Hematopoietic multipotent progenitor cell treated with erythropoietin and hydrocortisone succinate and interleukin-3 and kit ligand, for 4 days (in vitro differentiated cells): Measurements from ENCODE around the gene MLXIPL.
A peak's percentile ranks its signal among the peaks of the same experiment; 100 is the strongest.
"Not testable (repeated sequence)": the region's sequence is repeated elsewhere in the genome, so short reads cannot be mapped to it uniquely, and the experiment has no call there.

ENCODE experiments used
- DNase-seq: peaks from one replicate; pipeline ENCODE4 v3.0.0-alpha.2; 2015

The MLXIPL gene

DNA sequence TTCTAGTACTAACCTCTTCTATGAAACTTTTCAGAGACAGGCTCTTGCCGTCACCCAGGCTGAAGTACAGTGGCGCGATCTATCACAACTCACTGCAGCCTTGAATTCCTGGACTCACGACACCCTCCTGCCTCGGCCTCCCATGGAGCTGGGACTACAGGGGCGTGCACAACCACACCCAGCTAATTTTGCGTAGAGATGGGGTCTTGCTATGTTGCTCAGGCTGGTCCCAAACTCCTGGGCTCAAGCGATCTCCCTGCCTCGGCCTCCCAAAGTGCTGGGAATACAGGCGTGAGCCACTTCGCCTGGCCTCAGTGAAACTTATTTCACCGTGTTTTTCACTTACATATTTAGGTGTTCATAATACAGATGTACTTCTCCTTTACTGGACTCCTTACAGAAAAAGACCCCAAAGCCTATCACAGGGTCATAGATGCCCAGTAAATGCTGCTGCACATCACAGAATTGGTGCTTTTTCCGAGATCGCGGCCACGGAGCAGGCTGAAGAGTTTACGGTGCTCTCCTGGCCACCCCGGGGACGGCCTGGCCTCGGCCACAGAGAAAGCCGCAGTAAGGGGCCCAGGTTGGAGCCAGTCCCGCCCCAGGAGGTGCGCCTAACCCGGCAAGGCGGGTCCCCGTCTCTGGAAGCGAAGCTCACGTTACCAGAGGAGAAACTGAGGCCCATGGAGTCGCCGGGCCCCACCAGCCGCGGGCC, 46.5 kb downstream of the MLXIPL start:
- peak; percentile 45 for DNase-seq

- DNase-seq = no peak
These were observed 50.5 kb downstream of the MLXIPL start for GRCh38 chr7:73573791-73574190.

DNA sequence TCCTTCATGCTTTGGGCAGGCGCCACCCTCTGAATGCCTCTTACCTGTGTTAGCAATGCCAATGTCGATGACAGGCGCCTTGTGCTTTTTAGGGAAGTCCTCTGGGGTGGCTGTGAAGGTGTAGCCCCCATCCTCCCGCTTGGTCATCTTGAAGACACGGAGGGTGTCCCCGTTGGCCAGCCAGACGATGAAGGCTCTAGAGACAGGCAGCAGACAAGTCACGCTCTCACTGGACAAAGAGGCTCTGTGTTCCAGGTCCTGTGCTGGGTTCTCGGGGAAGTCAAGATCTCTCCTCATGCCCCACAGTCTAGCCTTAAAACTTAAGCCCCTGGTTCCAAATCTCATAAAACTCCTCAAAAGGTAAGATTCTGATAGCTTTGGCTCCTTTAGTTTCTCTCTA, 51.0 kb downstream of the MLXIPL start:
- DNase-seq = no peak

- no peak for DNase-seq
These were observed 51.5 kb downstream of the MLXIPL start for GRCh38 chr7:73572767-73573186.

DNA sequence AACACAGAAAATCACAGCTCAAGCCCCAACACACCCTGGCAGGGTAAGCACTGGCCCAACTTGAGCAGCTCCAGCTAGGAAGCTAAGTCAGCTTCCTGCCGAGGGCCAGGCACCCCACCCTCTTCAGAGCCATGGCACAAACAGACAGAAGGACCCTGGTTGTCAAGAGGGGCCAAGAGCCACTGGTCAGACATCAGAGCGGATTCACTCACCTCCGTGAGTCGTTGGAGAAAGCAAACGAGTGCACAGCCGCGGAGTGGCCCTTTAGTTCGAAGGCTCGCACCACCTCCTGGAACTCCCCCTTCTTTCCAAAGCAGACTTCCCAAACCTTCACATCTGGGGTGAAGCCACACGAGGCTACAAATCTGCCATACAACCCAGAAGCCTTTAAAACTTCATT, 53.3 kb downstream of the MLXIPL start:
- no peak for DNase-seq

GRCh38 chr7:73570521-73570920, 53.8 kb downstream of the MLXIPL start:
- DNase-seq = no peak

- DNase-seq = no peak
These were observed 55.2 kb downstream of the MLXIPL start for GRCh38 chr7:73569042-73569608.

DNA sequence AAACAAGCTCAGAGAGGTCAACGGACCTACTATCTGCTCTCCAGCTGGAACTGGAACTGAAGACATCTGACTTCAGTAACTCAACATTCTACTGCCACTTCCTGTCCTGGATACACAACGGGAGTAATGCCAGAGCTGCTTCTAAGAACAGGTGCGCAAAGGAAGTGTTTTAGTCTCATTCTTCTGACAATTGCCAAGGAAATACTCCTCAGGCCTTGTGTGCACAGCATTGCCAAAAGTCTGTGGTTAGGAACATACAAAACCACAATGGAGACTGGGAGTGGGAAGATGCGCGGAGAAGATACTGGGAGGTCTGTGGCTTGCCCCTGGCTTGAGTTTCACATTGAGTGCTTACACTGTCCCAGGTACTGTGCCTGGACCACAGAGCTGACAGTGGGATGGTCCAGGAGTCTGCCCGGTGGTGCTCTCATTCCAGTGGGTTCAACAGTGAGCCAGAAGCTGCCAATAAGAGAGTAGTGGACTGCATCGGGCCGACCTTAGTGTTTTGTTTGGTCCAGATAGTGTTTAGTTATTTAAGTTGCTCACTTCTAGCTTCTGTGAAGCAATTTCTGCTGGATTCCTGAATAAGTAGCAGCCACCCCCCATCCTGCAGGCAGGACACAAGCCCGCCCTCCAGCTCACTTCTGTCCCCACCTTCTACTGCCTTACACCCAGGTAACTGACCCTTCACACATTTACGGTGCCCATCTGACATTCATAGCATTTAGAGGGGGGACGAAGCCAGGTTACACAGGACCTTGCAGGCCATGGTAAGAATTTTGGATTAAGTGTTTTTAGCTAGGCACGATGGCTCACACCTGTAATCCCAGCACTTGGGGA, 56.3 kb downstream of the MLXIPL start:
- no peak for DNase-seq

- DNase-seq = no peak
These were observed 57.2 kb downstream of the MLXIPL start for GRCh38 chr7:73567140-73567539.

DNA sequence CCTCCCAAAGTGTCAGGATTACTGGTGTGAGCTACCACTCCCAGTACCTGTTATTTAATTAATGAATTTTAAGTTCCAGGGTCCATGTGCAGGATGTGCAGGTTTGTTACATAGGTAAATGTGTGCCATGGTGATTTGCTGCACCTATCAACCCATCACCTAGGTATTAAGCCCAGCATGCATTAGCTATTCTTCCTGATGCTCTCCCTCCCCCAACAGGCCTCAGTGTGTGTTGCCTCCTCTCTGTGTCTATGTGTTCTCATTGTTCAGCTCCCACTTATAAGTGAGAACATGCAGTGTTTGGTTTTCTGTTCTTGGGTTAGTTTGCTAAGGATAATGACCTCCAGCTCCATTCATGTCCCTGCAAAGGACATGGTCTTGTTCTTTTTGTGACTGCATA, 57.9 kb downstream of the MLXIPL start:
- DNase-seq = not testable (repeated sequence)

GRCh38 chr7:73565675-73566340, 58.5 kb downstream of the MLXIPL start:
- no peak for DNase-seq

GRCh38 chr7:73560109-73560835, 64.0 kb downstream of the MLXIPL start:
- DNase-seq = peak; percentile 51

GRCh38 chr7:73557397-73558257, 66.7 kb downstream of the MLXIPL start, which contains the start of gene BCL7B:
Gene BCL7B (minus strand): TSS chr7:73557690. CDS start chr7:73557578, 112 bp downstream.
- peak; percentile 90 for DNase-seq

DNA sequence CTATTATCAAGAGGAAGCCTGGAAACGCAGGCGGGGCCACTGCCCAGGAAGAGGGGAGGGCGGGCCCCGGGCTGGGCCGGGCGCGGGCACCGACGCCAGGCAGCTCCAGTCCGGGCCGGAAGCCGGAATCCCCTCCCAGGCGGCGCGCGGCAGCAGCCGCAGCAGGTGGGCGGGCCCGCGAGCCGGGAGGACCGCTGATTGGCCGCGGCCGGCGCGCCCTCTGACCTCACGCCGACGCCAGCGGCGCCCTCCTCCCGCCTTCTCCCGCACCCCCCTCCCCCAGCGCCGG, 67.3 kb downstream of the MLXIPL start:
- DNase-seq = peak; percentile 98

DNA sequence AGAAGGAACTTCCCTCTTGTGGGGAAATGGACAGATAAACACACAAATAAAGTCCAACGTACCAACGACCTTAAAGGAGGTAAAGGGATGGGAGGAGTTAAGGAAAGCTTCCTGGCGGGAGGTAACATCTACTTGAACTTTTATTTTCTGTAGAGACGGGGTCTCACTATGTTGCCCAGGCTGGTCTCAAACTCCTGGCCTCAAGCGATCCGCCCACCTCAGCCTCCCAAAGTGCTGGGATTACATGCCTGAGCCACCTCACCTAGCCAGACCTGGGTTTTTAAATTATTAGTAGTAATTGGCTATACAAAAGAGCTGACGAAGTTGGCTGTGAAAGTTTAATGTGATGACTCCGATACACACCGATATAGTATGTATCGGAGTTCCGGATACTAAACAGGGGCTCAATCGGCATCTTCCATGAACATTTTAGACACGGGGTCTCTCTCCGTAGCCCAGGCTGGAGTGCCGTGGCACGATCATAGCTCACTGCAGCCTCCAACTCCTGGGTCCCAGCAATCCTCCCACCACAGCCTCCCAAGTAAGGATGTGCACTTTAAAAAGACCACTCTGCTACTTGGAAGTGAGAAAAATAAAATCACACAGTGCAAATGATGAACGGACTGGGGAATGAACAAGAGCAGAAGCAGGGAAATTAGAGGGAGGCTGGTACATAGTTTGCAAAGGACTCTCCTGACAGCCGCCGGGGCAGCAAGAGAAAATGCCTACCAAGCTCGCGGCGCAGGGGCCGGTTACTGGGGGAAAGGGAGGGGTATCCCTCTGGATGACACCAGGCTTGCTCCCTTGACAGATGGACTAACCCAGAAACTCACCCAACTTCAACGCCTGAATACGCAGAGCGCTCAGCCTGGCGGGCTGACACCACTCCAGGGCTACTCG, 67.9 kb downstream of the MLXIPL start:
- no peak for DNase-seq

GRCh38 chr7:73555411-73555982, 68.8 kb downstream of the MLXIPL start:
- no peak for DNase-seq

DNA sequence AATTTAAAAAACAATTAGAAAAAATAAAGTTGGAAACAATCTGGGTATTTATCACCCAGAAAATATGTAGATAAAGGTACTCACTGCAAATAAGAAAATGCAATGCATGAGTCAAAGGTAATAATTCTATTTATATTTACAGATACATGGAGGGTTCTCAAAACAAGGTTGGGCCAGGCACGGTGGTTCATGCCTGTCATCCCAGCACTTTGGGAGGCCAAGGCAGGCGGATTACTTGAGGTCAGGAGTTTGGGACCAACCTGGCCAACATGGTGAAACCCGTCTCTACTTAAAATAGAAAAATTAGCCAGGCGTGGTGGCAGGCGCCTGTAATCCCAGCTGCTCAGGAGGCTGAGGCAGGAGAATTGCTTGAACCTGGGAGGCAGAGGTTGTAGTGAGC, 74.2 kb downstream of the MLXIPL start:
- DNase-seq = not testable (repeated sequence)

DNA sequence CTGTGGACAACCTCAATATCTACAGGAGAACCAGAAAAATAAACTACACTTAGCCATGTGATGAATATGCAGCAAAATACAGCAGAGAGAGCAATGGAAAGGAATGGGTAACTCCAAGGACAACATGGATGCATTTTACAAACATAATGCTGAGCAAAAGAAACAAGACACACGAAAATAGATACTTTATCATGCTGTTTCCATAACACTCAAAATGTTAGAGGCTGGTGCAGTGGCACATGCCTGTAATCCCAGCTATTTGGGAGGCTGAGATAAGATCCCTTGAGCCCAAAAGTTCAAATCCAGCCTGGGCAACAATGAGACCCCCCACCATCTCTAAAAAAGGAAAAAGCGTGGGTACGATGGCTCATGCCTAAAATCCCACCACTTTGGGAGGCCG, 75.1 kb downstream of the MLXIPL start:
- no peak for DNase-seq

DNA sequence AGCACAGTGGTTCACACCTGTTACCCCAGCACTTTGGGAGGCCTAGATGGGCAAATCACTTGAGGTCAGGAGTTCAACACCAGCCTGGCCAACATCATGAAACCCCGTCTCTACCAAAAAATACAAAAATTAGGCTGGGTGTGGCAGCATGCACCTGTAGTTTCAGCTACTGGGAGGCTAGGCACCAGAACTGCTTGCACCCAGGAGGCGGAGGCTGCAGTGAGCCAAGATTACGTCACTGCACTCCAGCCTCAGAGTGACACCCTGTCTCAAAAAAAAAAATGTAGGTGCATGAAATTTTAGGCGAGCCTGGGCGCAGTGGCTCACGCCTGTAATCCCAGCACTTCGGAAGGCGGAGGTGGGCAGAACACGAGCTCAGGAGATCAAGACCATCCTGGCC, 76.5 kb downstream of the MLXIPL start:
- no peak for DNase-seq

GRCh38 chr7:73544678-73545077, 79.6 kb downstream of the MLXIPL start:
- no peak for DNase-seq
